Smooth muscle cell of the brain vasculature (primary cell): ENCODE results near the gene LTK.

ENCODE experiments used
- DNase-seq: peaks from one replicate; pipeline ENCODE4 v3.0.0-alpha.2; 2012; ENCODE audit warnings: low read depth, low spot score

The LTK gene

DNA sequence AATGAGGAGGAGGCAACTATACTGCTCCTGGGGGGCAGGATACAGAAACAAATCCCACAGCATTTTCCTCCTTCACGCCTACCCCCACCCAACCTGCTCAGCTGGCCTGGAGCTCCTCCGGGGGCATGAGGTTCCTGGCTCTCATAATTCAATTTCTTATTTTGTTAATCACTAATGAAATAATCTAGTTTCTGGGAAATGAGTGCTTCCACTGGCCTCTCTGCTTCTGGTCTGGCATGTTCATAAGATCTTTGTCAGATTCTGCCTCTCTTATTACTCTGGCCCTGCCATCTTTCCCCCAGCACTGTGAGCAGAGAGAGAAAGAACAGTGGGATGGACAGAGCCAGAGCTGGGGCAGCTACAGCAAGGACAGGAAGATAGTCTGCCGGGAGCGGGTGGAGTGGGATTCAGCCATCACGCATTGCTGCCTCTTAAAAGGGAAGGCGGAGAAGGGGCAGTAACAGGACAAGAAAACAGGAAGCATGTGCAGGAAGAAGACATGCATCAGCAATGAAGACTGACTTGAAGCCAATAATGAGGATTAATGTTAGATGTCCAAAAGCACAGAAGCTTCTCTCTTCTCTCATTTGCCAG, 16.8 kb upstream of the LTK start:
- DNase-seq, result no peak

GRCh38 chr15:41523097-41523496, 9.5 kb upstream of the LTK start:
- no peak for DNase-seq

DNA sequence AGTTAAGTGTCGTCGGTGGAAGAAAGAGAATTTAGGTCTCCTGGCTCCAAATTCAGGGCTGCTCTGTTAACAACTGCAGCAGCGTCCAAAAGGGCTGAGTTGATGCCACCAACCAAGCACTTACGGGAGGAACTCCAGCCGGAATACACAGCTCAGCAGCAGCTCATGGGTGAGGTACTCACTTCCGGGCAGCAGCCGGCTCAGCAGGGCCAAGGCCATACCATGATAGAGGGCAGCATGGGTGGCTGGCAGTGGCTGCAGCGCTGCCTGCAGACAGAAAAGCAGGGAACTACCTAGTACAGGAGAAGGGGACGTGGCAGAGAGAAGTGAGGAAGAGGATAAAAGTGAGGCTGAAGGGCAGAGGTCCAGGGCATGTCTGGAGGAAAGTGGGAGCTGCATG, 8.0 kb upstream of the LTK start:
- no peak for DNase-seq

GRCh38 chr15:41520636-41521035, 7.0 kb upstream of the LTK start:
- no peak for DNase-seq

DNA sequence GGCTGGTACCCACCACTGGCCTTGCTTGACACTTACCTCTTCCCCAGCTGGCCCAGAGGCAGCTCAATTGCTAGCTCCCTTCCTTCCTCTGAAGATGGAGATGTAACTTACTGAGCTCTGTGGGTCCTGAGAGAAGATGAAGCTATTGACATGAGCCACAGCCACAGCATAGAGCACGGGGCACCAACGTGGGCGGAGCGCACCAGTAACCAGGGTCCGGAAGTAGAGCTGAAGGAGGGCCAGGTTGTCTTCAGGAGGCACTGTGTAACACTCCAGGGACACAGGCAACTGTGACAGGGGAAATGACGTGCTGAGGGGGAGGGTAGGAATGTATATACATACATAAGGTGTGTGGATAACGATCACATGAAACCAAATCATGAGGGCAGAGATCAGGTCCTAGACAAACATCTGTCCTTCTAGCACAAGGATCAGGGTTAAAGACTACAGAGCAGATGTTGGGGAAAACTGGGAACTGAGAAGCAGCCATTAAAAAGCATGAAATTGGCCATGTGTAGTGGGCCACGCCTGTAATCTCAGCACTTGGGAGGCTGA, 4.3 kb upstream of the LTK start:
- DNase-seq, result no peak

DNA sequence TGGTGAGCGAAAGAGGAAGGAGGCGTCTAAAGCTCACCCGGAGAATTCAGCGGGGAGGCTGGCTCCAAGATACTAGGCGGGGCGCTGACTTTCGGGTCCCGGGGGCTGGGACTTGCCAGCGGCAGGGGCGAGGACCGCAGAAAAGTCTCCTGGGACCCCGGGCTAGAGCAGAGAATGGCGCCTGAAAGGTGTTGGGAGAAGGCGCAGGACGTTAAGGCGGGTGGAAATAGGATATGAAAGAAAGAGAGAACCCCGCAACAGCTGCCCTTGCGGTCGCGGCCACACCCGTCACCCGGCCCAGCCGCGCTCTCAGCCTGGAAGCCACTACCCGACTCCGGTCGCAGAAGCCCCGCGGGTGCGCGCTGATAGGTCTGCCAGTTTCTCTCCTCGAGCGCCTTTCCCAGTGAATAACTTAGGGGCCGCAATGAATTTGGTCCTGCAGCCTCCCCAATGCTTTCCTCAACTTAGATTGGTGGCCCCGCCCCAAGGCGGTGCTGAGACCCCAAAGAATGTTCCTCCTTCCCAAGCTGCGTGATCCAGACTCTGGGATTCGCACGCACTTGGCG, 604 bp downstream of the LTK start:
- DNase-seq, result no peak

- no peak for DNase-seq
These were observed 1.1 kb downstream of the LTK start for GRCh38 chr15:41512512-41512939.

GRCh38 chr15:41511899-41512369, 1.7 kb downstream of the LTK start:
- DNase-seq, result no peak

DNA sequence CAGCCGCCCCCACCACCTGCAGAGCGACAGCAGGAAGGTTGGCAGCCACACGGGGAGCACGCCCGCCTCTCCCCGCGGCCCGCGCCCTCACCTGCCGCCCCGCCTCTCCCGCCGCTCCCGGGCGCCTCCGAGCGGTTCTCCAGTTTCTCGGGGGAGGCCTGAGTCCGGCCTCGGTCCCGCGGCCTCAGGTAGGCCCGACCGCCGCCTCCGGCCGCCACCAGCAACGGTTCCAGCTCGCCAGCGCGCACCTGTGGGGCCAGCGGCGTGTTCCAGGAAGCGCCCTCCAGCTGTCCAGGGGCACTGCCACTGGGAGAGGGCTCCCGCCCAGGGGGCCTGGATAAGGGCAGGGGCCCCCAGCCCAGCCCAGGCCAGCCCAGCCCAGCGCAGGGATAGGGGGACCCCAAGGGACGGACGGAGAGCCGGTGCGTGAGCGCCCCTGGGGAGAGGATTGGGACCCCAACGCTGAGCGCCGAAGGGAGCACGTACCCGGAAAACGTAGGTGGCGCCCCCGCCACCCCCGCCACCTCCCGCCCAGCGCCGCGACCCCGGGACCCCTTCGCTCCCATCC, 2.2 kb downstream of the LTK start:
- DNase-seq, result no peak

- no peak for DNase-seq
These were observed 2.9 kb downstream of the LTK start for GRCh38 chr15:41510728-41511127.

DNA sequence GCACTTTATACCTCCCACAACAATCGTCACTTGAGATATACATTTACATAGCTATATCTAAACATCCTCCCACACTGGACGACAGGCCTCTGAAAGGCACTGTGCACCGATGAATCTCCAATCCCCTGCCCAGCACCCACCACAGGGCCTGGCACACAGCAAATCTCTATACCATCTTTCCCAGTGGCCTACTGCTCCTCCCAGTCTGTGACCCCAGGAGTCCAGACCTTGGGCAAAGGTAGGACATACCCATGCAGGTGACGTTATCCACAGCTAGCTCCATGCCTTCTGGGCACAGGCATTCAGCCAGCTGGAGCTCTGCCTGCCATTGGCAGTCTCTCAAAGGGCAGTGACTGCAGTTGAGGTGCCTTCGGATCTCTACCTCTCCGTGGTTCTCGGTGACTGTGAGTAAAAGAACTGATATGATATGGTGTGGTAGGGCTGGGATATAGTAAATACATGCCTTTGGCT, 5.8 kb downstream of the LTK start:
- no peak for DNase-seq

- no peak for DNase-seq
These were observed 6.8 kb downstream of the LTK start for GRCh38 chr15:41506796-41507341.

DNA sequence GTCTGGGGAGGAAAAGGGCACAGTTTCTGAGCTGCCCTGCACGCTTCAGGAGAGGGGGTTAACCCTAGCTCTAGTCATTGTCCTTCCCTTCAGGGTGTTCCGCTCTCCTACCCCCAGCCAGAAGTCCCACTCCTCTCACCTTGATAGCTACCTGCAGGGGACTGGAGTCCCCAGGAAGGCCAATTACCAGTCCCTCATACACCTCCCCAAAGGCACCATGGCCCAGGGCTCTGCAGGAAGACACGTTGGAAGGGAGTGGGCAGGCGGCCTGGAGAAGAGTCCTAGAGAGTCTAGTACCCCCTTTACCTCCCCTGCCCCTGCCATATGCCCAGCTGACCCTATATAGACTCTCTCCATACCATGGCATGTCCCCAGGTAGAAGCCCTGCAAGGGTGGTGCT, 7.9 kb downstream of the LTK start:
- DNase-seq, result no peak

DNA sequence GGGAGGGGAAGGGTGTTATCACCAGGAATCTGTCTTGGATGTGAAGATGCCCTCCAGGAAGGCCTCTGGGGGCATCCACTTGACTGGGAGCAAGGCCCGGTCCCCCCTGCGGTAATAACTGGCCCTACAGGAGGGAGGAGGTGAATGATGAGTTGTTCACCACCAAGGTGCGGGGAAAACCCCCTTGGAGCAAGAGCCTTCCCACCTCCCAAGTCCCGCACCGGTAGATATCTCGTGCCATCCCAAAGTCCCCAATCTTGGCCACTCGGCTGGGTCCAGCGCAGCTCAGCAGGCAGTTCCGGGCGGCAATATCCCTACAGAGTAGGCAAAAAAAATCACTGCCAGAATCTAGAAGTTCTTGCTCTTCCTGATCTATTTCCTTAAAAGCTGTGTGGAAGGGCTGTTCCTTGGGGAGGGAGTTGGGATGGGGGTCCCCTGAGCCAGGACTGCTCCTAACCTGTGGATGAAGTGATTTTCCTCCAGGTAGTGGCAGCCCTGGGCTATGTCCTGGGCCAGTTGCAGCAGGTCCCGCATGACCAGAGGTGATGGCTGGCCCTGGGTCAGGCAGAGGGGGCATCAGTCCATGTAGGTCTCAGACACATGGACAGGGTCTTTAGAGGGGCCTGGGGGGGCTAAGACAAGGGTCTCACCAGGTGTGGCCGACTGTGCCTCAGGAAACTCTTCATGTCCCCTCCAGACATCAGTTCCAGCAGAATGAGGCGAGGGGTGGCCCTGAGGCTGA, 8.7 kb downstream of the LTK start:
- DNase-seq, result no peak

DNA sequence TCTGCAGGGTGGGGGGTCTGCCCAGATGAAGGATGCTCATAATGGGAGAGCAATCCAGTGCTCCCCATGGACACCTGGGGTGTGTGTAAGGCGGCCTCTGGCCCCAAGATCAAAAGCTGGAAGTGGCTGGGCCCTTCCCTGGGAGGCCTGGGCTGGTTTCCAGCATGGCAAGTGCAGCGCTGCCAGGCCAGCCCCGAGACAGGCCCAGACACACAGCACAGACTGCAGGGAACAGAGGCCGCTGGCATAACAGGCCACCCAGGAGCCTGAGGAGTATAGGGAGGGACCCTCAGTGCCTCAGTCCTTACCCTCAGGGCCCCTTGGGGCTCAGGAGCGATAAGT, 10.0 kb downstream of the LTK start:
- no peak for DNase-seq

GRCh38 chr15:41502795-41503668, 10.6 kb downstream of the LTK start:
- DNase-seq, result no peak

DNA sequence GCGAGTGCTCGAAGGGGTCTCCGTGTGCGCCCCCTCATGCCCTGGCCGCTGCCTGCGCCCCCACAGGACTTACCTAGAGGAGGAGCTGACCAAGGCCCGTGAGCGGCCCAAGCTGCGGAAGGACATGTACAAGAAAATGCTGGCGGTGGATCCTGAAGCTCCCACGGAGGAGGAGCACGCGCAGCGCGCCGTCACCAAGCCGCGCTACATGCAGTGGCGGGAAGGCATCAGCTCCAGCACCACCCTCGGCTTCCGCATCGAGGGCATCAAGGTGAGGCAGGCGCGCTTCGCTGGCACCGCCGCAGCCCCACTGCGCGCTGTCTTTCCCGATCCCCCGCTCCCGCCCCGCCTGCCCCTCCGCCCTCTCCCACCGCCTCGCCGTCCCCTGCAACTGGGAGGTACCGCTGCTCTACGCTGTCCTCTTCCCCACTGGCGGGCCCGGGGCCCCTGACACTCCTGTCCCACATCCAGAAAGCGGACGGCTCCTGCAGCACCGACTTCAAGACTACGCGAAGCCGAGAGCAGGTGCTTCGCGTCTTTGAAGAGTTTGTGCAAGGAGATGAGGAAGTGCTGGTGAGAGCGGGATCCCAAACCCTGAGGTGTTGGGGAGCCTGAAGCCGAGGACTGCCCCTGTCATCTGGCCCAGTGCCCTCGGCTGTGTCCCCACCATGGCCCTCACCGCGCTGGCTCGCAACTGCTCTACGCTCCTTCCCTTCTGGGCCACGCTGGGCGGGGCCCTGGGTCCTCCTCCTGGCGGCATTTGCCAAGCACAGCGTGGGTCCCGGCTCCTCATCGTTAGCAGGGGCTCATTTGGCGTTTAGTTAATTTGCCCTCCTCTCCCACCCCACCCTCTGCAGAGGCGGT, 11.5 kb downstream of the LTK start:
- no peak for DNase-seq

DNA sequence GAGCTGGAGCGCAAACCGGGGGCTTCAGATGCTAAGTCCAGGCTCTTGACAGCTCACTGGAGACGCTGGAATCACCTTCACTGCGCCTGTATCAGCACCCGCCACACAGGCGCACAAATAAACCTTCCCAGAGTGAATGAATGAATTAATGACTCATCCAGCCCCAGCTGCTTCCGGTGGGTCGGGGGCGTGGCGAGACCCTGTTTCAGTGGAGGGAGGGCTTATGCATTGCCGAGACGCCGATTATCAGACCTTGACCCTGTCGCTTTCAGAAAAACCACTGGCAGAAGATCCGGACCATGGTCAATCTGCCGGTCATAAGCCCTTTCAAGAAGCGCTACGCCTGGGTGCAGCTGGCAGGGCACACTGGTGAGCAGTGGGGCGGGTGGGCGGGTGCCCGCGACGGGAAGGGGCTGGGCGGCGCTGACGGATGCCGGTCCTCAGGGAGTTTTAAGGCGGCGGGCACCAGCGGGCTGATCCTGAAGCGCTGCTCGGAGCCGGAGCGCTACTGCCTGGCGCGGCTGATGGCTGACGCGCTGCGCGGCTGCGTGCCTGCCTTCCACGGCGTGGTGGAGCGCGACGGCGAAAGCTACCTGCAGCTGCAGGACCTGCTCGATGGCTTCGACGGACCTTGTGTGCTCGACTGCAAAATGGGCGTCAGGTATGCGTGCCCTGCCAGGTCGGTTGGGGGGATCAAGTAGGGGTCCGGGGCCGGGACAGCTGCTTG, 12.3 kb downstream of the LTK start:
- DNase-seq, result no peak

DNA sequence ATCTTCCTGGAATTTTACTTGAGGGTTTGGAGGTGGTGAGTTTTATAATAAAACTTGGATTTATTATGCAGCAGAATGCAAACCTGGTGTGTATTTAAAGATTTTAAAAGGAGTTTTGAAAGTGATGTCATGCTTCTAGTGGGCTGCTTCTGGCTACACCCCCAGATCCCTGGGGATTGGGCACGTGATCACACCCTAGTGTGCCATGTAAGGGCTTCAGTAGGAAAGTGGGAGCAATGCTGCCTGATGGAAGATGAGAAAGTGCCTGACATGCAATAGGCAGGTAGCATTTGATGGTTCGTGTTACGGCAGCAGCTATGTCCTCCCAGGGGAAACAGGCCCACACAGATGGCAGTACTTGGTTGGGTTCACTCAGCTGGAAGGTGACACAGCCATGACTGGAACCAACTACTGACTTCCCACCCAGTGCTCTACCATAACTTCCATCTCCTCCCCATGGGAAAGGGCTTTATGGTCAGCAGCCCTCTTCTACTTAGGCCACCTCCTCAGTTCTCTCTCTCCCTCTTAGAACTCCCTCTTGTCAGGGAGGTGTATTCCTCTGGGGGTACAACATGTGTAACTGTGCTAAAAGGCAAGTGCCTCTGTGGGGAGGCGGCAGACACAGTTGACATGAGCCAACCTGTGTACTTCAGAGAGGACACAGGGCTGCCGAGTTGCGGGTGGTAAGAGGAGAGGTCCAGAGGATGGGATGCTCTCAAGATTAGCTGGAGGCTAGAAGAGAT, 14.3 kb downstream of the LTK start:
- DNase-seq, result no peak
